Measurements from ENCODE around the gene DNAJB5.

The DNAJB5 gene

DNA sequence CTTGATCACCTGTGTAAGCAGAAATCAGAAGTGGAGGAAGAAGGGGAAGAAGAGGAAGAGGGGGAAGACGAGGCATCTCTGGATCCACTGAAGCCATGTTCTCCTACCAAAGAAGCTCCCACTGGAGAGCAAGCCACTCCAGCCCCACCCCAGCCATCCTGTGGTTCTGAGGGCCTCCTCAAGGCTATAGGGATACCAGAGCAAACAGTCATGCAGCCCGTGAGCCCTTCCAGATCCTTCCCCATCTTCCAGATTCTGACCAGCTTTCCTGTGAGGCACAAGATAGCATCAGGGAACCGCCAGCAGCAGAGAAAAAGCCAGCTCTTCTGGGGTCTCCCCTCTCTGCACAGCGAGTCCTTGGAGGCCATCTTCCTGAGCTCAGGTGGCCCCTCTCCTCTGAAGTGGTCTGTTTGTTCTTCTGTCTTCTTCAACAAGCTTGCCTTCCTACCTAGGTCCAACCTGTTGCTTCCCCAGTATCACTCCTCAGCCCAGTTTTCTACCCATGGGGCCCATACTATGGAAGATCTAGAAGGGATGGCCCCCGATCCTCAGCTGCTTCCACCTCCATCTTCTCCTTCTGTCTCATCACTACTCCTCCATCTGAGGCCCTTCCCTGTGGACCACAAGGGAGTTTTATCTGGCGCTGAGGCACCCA is 53.5 kb downstream of the DNAJB5 start:
- TF ChIP-seq, protein P1, sequence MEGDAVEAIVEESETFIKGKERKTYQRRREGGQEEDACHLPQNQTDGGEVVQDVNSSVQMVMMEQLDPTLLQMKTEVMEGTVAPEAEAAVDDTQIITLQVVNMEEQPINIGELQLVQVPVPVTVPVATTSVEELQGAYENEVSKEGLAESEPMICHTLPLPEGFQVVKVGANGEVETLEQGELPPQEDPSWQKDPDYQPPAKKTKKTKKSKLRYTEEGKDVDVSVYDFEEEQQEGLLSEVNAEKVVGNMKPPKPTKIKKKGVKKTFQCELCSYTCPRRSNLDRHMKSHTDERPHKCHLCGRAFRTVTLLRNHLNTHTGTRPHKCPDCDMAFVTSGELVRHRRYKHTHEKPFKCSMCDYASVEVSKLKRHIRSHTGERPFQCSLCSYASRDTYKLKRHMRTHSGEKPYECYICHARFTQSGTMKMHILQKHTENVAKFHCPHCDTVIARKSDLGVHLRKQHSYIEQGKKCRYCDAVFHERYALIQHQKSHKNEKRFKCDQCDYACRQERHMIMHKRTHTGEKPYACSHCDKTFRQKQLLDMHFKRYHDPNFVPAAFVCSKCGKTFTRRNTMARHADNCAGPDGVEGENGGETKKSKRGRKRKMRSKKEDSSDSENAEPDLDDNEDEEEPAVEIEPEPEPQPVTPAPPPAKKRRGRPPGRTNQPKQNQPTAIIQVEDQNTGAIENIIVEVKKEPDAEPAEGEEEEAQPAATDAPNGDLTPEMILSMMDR (IDR thresholded peaks at IDR 0.05; ENCODE audit: borderline replicate concordance, control extremely low read depth, extremely low read depth, insufficient read depth, missing control alignments) = no peak
- no peak for DNase-seq (ENCODE audit: low spot score)
- in situ Hi-C loops (cut with MboI; ENCODE audit: low sequenced_read_pairs, unreplicated experiment) = loop anchor here (10.0 kb wide), 1 partner anchor 138 kb away; no protein-coding TSS in a partner anchor

DNA sequence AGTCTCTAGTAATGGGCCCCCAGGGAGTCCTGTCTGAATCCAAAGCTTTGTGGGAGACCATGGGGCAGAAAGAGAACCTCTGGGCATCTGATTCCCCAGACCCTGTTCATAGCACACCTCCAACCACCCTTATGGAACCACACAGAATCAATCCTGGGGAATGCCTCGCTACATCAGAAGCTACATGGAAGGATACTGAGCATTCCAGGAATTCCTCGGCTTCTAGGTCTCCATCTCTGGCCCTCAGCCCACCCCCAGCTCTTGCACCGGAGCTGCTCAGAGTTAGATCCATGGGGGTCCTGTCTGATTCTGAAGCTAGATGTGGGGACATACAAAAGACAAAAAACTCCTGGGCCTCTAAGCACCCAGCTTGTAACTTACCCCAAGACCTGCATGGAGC is 54.5 kb downstream of the DNAJB5 start:
- in situ Hi-C loops (cut with MboI; ENCODE audit: low sequenced_read_pairs, unreplicated experiment) = loop anchor here (10.0 kb wide), 1 partner anchor 139 kb away; no protein-coding TSS in a partner anchor
- DNase-seq (ENCODE audit: low spot score) = no peak
- TF ChIP-seq, protein P1 (IDR thresholded peaks at IDR 0.05; ENCODE audit: borderline replicate concordance, control extremely low read depth, extremely low read depth, insufficient read depth, missing control alignments) = no peak
